ENCODE results near the gene SMARCC1. TPM values are rescaled to one million over a fixed set of nuclear protein-coding genes. Genes with fewer than 3 reads are reported as not detected.
"Not testable (repeated sequence)": the region's sequence is repeated elsewhere in the genome, so short reads cannot be mapped to it uniquely, and the experiment has no call there.

The SMARCC1 gene
- total RNA-seq, 2 donors from 2014 or later: 37.2 to 38.7 TPM

DNA sequence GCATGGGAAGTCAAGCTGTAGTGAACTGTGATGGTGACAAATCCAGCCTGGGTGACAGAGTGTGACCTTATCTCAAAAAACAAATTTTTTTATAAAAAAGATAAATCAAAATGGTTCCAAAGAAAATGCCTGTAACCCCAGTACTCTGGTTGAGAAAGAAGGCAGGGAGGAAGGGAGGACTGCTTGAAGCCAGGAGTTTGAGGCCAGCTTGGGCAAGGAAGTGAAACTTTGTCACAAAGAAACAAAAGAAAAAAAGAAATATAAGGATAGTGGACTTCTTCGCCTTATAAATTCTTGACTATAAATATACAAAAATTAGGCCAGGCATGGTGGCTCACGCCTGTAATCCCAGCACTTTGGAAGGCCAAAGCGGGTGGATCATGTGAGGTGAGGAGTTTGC, 34.1 kb downstream of the SMARCC1 start:
- Histone ChIP-seq H3K27me3 (replicated peaks; ENCODE audit: insufficient read depth) (no peaks in the 10 kb centered on the region), H3K36me3 (no peaks in the 10 kb centered on the region), H3K4me1 (ENCODE audit: control insufficient read depth in 1 of 2, low read depth in 2 of 2) (no peaks in the 10 kb centered on the region), H3K27ac (no peak overlapping the region), H3K9me3 (no peaks in the 10 kb centered on the region), H3K4me3 (no peak overlapping the region)
- TF ChIP-seq, protein P1, sequence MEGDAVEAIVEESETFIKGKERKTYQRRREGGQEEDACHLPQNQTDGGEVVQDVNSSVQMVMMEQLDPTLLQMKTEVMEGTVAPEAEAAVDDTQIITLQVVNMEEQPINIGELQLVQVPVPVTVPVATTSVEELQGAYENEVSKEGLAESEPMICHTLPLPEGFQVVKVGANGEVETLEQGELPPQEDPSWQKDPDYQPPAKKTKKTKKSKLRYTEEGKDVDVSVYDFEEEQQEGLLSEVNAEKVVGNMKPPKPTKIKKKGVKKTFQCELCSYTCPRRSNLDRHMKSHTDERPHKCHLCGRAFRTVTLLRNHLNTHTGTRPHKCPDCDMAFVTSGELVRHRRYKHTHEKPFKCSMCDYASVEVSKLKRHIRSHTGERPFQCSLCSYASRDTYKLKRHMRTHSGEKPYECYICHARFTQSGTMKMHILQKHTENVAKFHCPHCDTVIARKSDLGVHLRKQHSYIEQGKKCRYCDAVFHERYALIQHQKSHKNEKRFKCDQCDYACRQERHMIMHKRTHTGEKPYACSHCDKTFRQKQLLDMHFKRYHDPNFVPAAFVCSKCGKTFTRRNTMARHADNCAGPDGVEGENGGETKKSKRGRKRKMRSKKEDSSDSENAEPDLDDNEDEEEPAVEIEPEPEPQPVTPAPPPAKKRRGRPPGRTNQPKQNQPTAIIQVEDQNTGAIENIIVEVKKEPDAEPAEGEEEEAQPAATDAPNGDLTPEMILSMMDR (IDR thresholded peaks at IDR 0.05): no peak
- no peak for DNase-seq (ENCODE audit: low spot score)
- ATAC-seq (ENCODE audit: insufficient number of reproducible peaks, low FRiP score, low read depth): no peak

- H3K9me3 ChIP-seq: no peaks in the 10 kb centered on the region
- TF ChIP-seq, protein P1 (IDR thresholded peaks at IDR 0.05): no peak
- DNase-seq (ENCODE audit: low spot score) (no peak), ATAC-seq (ENCODE audit: insufficient number of reproducible peaks, low FRiP score, low read depth) (no peak)
- H3K27me3 ChIP-seq (replicated peaks; ENCODE audit: insufficient read depth): no peaks in the 10 kb centered on the region
- no peak overlapping the region for H3K4me3 ChIP-seq
- no peak overlapping the region for H3K27ac ChIP-seq
- H3K36me3 ChIP-seq: no peaks in the 10 kb centered on the region
- H3K4me1 ChIP-seq (ENCODE audit: control insufficient read depth in 1 of 2, low read depth in 2 of 2): no peaks in the 10 kb centered on the region
Measured at GRCh38 chr3:47746264-47746663, 35.4 kb downstream of the SMARCC1 start.

- no peak for ATAC-seq (ENCODE audit: insufficient number of reproducible peaks, low FRiP score, low read depth)
Measured at GRCh38 chr3:47743855-47744254, 37.8 kb downstream of the SMARCC1 start.

GRCh38 chr3:47743352-47743751, 38.3 kb downstream of the SMARCC1 start:
- H3K36me3 ChIP-seq; DNase-seq (ENCODE audit: low spot score); H3K27me3 ChIP-seq (replicated peaks; ENCODE audit: insufficient read depth); H3K4me1 ChIP-seq (ENCODE audit: control insufficient read depth in 1 of 2, low read depth in 2 of 2); H3K9me3 ChIP-seq; ATAC-seq (ENCODE audit: insufficient number of reproducible peaks, low FRiP score, low read depth); H3K4me3 ChIP-seq; H3K27ac ChIP-seq: not testable (repeated sequence)

More at GRCh38 chr3:47743855-47744254, 37.8 kb downstream of the SMARCC1 start:
- Histone ChIP-seq H3K9me3 (no peaks in the 10 kb centered on the region), H3K4me3 (no peak overlapping the region), H3K4me1 (ENCODE audit: control insufficient read depth in 1 of 2, low read depth in 2 of 2) (no peaks in the 10 kb centered on the region), H3K27me3 (replicated peaks; ENCODE audit: insufficient read depth) (no peaks in the 10 kb centered on the region), H3K36me3 (no peaks in the 10 kb centered on the region), H3K27ac (no peak overlapping the region)
- no peak for DNase-seq (ENCODE audit: low spot score)
- TF ChIP-seq, protein P1 (IDR thresholded peaks at IDR 0.05): no peak

- Histone ChIP-seq H3K27ac (no peak overlapping the region), H3K27me3 (replicated peaks; ENCODE audit: insufficient read depth) (no peaks in the 10 kb centered on the region), H3K9me3 (no peaks in the 10 kb centered on the region), H3K4me1 (ENCODE audit: control insufficient read depth in 1 of 2, low read depth in 2 of 2) (no peaks in the 10 kb centered on the region), H3K4me3 (no peak overlapping the region), H3K36me3 (no peaks in the 10 kb centered on the region)
- TF ChIP-seq, protein P1 (IDR thresholded peaks at IDR 0.05): no peak
- DNase-seq (ENCODE audit: low spot score) (no peak), ATAC-seq (ENCODE audit: insufficient number of reproducible peaks, low FRiP score, low read depth) (no peak)
Measured at GRCh38 chr3:47741925-47742324, 39.8 kb downstream of the SMARCC1 start.

GRCh38 chr3:47732143-47732542, 49.5 kb downstream of the SMARCC1 start:
- TF ChIP-seq, protein P1 (IDR thresholded peaks at IDR 0.05): no peak
- H3K4me3 ChIP-seq: no peak overlapping the region
- DNase-seq (ENCODE audit: low spot score): no peak
- no peak overlapping the region for H3K27ac ChIP-seq
- no peaks in the 10 kb centered on the region for H3K4me1 ChIP-seq (ENCODE audit: control insufficient read depth in 1 of 2, low read depth in 2 of 2)
- no peaks in the 10 kb centered on the region for H3K9me3 ChIP-seq
- ATAC-seq (ENCODE audit: insufficient number of reproducible peaks, low FRiP score, low read depth): no peak
- H3K36me3 ChIP-seq: peaks cover 15% of the 10 kb centered on the region
- no peaks in the 10 kb centered on the region for H3K27me3 ChIP-seq (replicated peaks; ENCODE audit: insufficient read depth)

Data from thoracic aorta (tissue), 2 donors.